Kidney (tissue), 14 donors: Measurements from ENCODE around the gene JAZF1. TPM values are rescaled to one million over a fixed set of nuclear protein-coding genes. Genes with fewer than 3 reads are reported as not detected.

ENCODE experiments used
- DNase-seq, 5 donors: peaks; one replicate each; pipeline ENCODE4 v3.0.0-alpha.2; 2013 to 2020
- FAIRE-seq: peaks from 2 replicates; lab custom pipeline; 2012; peaks lifted over from hg19 to GRCh38; lab: Jason Lieb, UNC
- H3K27ac ChIP-seq, 2 donors: one replicate each; pipeline ENCODE4 v1.7.0; 2013; ENCODE audit warnings: low read depth in 2 of 2, low read length in 2 of 2, inconsistent platforms in 1 of 2
- H3K27me3 ChIP-seq: one replicate; pipeline ENCODE4 v1.7.1; 2013; ENCODE audit warnings: low read length, inconsistent platforms; ENCODE audit not compliant: control insufficient read depth, insufficient read depth
- H3K36me3 ChIP-seq, 3 donors: one replicate each; pipeline versions ENCODE4 v1.7.0 to v1.7.1; 2013; ENCODE audit warnings: low read length in 3 of 3, control low read depth in 1 of 3, inconsistent platforms in 1 of 3; ENCODE audit not compliant: insufficient read depth in 3 of 3, control insufficient read depth in 2 of 3
- H3K4me1 ChIP-seq, 3 donors: one replicate each; pipeline versions ENCODE4 v1.7.0 to v1.7.1; 2013; ENCODE audit warnings: low read length in 3 of 3, inconsistent platforms in 1 of 3, low read depth in 1 of 3; ENCODE audit not compliant: control insufficient read depth in 2 of 3, insufficient read depth in 2 of 3
- H3K4me3 ChIP-seq, 3 donors: one replicate each; pipeline versions ENCODE4 v1.7.0 to v1.8.1; 2013; ENCODE audit warnings: low read length in 3 of 3, control low read depth in 1 of 3, inconsistent platforms in 1 of 3
- H3K9ac ChIP-seq, 3 donors: one replicate each; pipeline versions ENCODE4 v1.7.0 to v1.7.1; 2013; ENCODE audit warnings: low read length in 3 of 3, control low read depth in 1 of 3, inconsistent platforms in 1 of 3
- H3K9me3 ChIP-seq, 3 donors: one replicate each; pipeline versions ENCODE4 v1.7.0 to v1.7.1; 2013; ENCODE audit warnings: low read length in 3 of 3, control low read depth in 1 of 3, inconsistent platforms in 1 of 3; ENCODE audit not compliant: control insufficient read depth in 2 of 3, insufficient read depth in 1 of 3
- CTCF ChIP-seq: IDR thresholded peaks from 3 replicates; pipeline ENCODE4 v1.5.1; 2012; ENCODE audit warnings: mild to moderate bottlenecking, moderate library complexity, borderline replicate concordance; ENCODE audit not compliant: insufficient read depth; ENCODE audit errors: extremely low read depth
- intact Hi-C: fragments of 100-400 bp; cut with DNase I; formaldehyde crosslinking; loops from one replicate; pipeline ENCODE4 v1.11.1; 2022
- polyA plus RNA-seq: library from polyadenylated mRNA; stranded (reverse); fragments of 350-450 nt; fragmentation: Illumina TruSeq; extraction: RNeasy Lipid Tissue Mini Kit (QIAGEN cat#74804); gene quantifications from one replicate; pipeline ENCODE4 v1.2.3, GENCODE V29; 2014; ENCODE audit warnings: low read depth, low replicate concordance; ENCODE audit not compliant: insufficient read depth
- total RNA-seq: library from RNA; stranded (reverse); fragmentation: NEBNext Ultra II Directional; extraction: Animal tissue kit (Norgen Biotek cat#: 25700); gene quantifications from one replicate; pipeline ENCODE4 v1.2.1, GENCODE V29; 2021
- donor health status: control.
- donor health status: control.
- donor health status: control.
- donor health status: control.
- donor health status: control.
- donor health status: DM: yes; HTN: yes; CAD: no.
- donor health status: Normal renal cell carcinoma (clear cell type).

The JAZF1 gene
- total and polyA plus RNA-seq, 2 donors from 2014 or later: 5.7 to 13.1 TPM

- H3K4me1 ChIP-seq: no peaks in the 10 kb centered on the region
- H3K36me3 ChIP-seq: no peaks in the 10 kb centered on the region
- TF ChIP-seq CTCF: no peak
- H3K9me3 ChIP-seq: no peaks in the 10 kb centered on the region
- no peak for FAIRE-seq
- no peak overlapping the region for H3K9ac ChIP-seq
- H3K4me3 ChIP-seq: no peak overlapping the region
- intact Hi-C loops: no loop called here
- H3K27ac ChIP-seq: no peak overlapping the region
- H3K27me3 ChIP-seq: no peaks in the 10 kb centered on the region
- no peak for DNase-seq
These were observed 143.9 kb downstream of the JAZF1 start for GRCh38 chr7:28036696-28037095.

GRCh38 chr7:28033386-28033785, 147.2 kb downstream of the JAZF1 start:
- Histone ChIP-seq H3K4me3 (no peak overlapping the region), H3K9ac (no peak overlapping the region), H3K27ac (no peak overlapping the region), H3K36me3 (no peaks in the 10 kb centered on the region), H3K9me3 (no peaks in the 10 kb centered on the region), H3K27me3 (no peaks in the 10 kb centered on the region), H3K4me1 (no peaks in the 10 kb centered on the region)
- DNase-seq (no peak), FAIRE-seq (no peak)
- intact Hi-C loops: no loop called here
- TF ChIP-seq CTCF: no peak

- H3K4me3 ChIP-seq: no peak overlapping the region
- H3K9ac ChIP-seq: no peak overlapping the region
- no peaks in the 10 kb centered on the region for H3K27me3 ChIP-seq
- FAIRE-seq (no peak), DNase-seq (peak in 1 of 5 donors; percentile 18)
- no peaks in the 10 kb centered on the region for H3K4me1 ChIP-seq
- no peak overlapping the region for H3K27ac ChIP-seq
- no peak for TF ChIP-seq CTCF
- intact Hi-C loops: no loop called here
- H3K9me3 ChIP-seq: no peaks in the 10 kb centered on the region
- no peaks in the 10 kb centered on the region for H3K36me3 ChIP-seq
These were observed 147.7 kb downstream of the JAZF1 start for GRCh38 chr7:28032738-28033380.

GRCh38 chr7:28029051-28029450, 151.5 kb downstream of the JAZF1 start:
- H3K4me3 ChIP-seq: no peak overlapping the region
- DNase-seq (no peak), FAIRE-seq (no peak)
- H3K27me3 ChIP-seq: no peaks in the 10 kb centered on the region
- TF ChIP-seq CTCF: no peak
- intact Hi-C loops: no loop called here
- H3K9ac ChIP-seq: no peak overlapping the region
- no peaks in the 10 kb centered on the region for H3K9me3 ChIP-seq
- no peaks in the 10 kb centered on the region for H3K36me3 ChIP-seq
- H3K27ac ChIP-seq: no peak overlapping the region
- H3K4me1 ChIP-seq: no peaks in the 10 kb centered on the region
